ENCODE data around the gene STAT2. TPM values are rescaled to one million over a fixed set of nuclear protein-coding genes. Genes with fewer than 3 reads are reported as not detected.

Gene STAT2
- total RNA-seq (2022; extraction: Qiagen RNA extraction; ENCODE audit: low read depth) = 10.0 to 15.3 TPM (median 14.0 TPM) in 5 replicates

DNA sequence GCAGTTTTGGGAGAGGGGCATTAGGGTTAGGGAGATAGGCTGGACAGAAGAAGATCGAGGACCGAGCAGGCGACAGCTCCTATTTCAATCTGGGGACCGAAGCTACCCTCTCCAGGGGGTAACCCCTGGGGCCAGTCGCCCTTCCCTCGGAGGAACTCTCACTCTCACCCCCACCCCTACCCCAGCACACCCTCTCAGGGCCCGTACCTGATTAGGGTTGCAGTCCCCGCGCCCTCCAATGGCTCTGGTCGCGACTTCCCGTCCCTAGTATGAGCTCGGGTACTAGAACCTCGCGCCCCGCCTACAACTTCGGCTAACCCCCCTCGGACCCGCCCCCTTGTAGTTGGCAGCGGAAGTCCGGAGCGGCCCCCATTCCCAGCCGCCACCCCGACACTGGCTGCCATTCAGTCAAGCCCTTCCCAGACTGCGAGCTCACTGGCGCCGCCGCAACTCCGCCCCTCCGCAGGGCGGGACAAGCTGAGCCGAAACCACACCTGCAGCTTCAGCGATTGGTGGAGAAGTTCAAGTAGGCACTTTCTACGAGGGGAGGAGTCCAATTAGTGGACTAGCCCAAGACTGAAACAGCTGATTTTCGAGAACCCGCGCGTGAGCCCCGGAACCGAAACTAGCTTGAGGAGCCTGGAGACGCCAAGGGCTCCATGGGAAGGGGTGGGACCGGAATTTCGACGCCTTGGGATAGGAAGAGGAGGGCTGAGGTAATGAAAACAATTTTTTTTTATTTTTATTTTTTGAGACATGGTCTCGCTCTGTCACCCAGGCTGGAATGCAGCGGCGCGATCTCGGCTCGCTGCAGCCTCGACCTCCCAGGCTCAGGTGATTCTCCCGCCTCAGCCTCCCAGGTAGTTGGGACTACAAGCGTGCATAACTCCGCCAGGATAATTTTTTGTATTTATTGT is at the start of gene STAT2:
TSS of gene STAT2 (minus strand) at position 257 of the 917 bp plus-strand sequence. CDS start 3,536 bp downstream, outside the sequence.

DNA sequence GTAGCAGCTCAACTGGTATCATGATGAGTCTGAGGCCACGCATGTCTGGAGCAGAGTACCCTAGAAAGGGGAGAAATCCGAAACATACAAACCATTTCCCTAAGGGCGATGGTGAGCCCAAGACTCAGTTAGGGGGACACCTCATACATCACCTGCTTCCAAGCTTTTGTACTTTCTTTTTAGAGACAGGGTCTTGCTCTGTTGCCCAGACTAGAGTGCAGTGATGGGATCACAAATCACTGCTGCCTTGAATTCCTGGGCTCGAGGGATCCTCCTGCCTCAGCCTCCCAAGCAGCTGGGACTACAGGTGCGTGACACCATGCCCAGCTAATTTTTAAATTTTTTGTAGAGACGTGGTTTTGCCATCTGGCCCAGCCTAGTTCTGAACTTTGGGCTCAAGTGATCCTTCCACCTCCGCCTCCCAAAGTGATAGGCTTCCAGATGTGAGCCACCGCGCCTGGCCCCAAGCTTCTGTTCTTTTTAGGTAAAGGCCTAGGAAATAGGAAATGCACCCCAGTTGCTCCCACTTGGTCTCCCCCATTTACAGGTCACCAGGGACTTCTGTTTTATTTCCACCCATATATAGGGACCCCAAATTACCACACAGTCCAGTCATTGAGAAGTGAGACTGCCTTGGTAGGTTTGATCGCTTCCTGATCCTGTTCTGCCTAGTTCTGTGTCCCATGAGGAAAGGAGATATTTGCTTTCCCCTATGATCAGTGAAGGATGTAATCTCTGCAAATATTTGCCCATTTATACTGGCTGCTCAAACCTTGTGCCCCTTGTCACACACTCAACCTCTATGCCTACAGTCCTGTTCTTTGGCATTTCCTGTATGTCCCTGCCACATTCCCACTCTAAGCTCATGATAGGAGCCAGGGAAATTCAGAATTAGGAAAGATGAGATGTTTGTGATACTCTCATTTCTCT is 2.5 kb upstream of the STAT2 start, which contains the start of gene APOF:
TSS of gene APOF (minus strand) at position 728 of the 930 bp plus-strand sequence. CDS start at position 616, 112 bp downstream.

DNA sequence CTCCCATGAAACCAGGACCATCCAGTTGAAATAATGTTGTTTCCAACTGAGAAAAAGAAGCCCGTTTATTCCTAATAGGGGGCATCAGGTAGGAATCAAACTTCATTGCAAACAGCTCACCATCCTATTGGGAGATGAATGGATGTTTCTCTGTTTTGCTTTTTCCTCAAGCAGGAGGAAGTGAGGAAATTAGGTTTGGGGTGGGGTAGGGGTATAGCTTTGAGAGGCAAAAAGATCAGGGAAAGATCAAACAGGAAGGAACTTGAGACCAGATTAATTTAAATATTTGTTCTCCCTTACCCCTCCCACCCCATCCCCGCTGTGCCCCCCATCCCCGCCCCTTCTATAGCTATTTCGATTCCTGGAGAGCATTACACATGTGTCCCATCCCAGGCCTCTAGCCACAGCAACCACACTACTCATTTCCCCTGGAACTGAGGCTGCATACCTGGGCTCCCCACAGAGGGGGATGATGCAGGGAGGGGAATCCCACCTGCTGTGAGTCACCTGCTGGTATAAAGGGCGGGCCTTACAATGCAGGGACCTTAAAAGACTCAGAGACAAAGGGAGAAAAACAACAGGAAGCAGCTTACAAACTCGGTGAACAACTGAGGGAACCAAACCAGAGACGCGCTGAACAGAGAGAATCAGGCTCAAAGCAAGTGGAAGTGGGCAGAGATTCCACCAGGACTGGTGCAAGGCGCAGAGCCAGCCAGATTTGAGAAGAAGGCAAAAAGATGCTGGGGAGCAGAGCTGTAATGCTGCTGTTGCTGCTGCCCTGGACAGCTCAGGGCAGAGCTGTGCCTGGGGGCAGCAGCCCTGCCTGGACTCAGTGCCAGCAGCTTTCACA is 21.4 kb downstream of the STAT2 start, which contains the start of gene IL23A:
TSS of gene IL23A (plus strand) at position 577 of the 850 bp plus-strand sequence. CDS start at position 738, 161 bp downstream.

DNA sequence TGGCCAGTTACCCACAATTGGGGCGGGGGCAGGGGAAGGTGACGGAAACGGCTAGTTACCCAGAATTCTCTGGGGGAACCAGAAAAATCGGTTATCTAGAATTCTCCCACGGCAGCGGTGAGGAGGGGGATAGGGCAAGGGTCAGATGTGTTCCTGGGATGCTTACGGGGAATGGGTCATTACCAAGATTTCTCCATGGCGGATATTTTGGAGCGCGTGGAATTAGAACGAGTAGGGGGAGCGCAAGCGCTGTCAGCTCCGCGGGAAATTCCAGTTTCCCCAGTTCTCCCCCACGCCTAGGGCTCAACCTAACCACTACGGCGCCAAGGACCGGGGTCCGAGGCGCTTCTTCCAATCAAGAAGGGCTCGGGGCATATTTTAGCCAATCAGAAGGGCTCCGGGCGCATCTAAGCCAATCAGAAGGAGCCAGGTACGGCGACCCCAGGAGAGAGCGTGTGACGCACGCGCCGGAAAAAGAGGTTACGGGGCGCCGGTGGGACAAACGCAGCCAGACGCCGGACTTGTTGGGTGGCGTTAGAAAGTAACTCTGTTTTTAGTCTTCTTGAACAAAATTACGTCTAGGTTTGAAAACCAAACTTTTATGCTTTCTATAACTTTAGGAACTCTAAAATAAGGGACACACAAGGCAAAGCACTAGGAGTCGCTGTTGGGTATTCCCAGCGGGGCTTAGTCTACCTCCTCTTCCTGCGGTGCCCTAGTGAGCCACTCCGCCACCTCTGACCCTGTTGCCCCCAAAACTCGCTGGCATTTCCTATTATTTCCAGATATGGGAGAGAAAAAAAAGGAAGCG is 26.0 kb downstream of the STAT2 start, which contains the start of gene PAN2:
TSS of gene PAN2 (minus strand) at position 322 of the 811 bp plus-strand sequence. CDS start 906 bp downstream, outside the sequence.

DNA sequence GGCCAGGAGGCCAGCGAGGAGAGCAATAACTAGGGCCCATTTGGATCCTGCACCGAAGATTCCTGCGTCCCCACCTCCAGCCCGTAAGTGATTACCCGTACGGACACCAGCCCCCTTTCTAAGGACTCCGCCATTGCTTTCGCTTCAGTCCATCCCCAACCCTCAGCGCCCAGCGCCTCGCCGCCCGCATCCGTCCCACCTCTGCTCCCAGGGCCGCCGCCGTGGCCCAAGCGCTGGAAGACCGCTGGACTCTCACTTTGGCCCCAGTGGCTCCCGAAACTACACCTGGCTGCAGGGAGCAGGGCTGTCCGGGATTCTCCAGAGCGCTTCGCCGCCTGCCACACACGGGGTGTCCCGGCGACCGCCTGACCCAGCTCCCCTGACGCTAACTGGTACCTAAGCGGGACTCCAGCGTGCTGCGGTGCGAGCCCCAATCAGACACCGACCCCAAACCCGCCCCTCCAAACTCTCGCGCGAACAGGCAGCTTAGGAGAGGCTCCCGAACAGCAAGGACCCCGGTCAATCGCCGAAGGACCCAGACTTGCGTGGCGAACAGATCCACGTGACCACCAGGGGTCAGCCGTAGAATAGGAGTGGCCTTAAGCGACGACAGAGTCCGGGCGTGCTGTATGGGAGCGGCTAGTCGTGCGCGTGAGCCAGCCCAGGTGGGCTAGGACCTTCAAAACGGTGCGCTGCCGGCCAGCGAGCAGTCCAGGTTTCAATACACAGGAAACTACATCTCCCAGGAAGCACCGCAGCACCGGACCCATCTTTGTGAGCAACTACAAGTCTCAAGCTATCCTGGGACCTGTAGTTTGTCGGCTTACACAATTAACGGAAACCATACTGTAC is 44.1 kb downstream of the STAT2 start, which contains the start of gene CNPY2:
TSS of gene CNPY2 (minus strand) at position 367 of the 852 bp plus-strand sequence. CDS start 771 bp downstream, outside the sequence.

DNA sequence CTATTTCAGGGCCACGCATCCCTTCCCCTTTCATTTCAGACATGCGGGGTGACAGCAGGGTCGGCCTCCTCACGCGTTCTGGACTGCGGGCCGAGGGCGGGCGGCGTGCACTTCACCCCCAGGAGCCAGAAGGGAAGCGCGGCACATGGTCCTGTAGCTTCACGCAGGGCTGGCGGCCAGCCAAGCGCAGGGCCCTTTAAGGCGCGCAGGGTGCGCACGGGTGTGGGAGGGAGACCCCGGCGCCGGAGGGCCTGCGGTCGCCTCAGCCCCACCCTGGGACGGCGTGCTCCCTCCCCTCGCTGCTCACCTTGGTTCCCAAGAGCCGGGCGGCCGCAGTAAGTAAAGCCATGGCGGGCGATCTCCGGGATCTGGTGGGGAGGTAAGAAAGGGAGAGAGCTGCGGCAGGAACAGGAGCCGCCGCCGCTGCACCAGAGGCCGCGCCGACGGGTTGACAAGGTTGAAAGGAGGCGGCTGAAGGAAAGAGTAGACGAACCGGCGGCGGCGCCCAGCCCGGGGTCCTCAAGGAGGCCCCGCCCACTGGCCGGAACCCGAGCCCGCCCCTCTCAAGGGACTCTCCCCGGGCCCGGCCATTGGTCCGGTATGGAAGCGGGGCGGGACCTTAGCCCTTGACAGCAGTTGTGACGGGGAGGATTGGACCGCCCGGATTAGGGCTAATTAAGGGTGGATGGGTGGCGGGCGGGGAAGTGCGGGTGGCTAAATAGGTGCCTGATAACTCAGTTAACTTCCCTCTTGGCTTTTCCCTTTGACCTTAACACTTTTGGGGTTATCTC is 59.9 kb downstream of the STAT2 start, which contains the start of gene CS:
TSS of gene CS (minus strand) at position 478 of the 791 bp plus-strand sequence. CDS start at position 349, 129 bp downstream.

Other genes starting within 250 kb of the STAT2 start
- gene RPL41, start 243.5 kb downstream of the STAT2 start, total RNA-seq (2022; extraction: Qiagen RNA extraction; ENCODE audit: low read depth) = 5,029 to 5,699 TPM (median 5,618 TPM) in 5 replicates
- 2.4 to 3.5 TPM (median 2.9 TPM) in 5 replicates for gene ZC3H10, start 241.8 kb downstream of the STAT2 start, total RNA-seq (2022; extraction: Qiagen RNA extraction; ENCODE audit: low read depth)
- gene ESYT1, start 231.8 kb downstream of the STAT2 start, total RNA-seq (2022; extraction: Qiagen RNA extraction; ENCODE audit: low read depth) = 66.7 to 76.5 TPM (median 73.7 TPM) in 5 replicates
- gene MYL6B, start 207.5 kb downstream of the STAT2 start, total RNA-seq (2022; extraction: Qiagen RNA extraction; ENCODE audit: low read depth) = 75.2 to 83.1 TPM (median 78.1 TPM) in 5 replicates
- 1,968 to 3,082 TPM (median 2,070 TPM) in 5 replicates for gene MYL6, start 201.7 kb downstream of the STAT2 start, total RNA-seq (2022; extraction: Qiagen RNA extraction; ENCODE audit: low read depth)
- 31.4 to 42.9 TPM (median 38.9 TPM) in 5 replicates for gene SMARCC2, start 170.6 kb downstream of the STAT2 start, total RNA-seq (2022; extraction: Qiagen RNA extraction; ENCODE audit: low read depth)
- gene RNF41, start 138.2 kb downstream of the STAT2 start, total RNA-seq (2022; extraction: Qiagen RNA extraction; ENCODE audit: low read depth) = 22.1 to 26.5 TPM (median 25.7 TPM) in 5 replicates
- gene NABP2, start 135.8 kb downstream of the STAT2 start, total RNA-seq (2022; extraction: Qiagen RNA extraction; ENCODE audit: low read depth) = 61.7 to 64.4 TPM (median 62.6 TPM) in 5 replicates
- gene SLC39A5, start 130.1 kb downstream of the STAT2 start, total RNA-seq (2022; extraction: Qiagen RNA extraction; ENCODE audit: low read depth) = 0.14 TPM in 1 of 5 replicates, not detected in the others
- gene ANKRD52, start 101.7 kb downstream of the STAT2 start, total RNA-seq (2022; extraction: Qiagen RNA extraction; ENCODE audit: low read depth) = 41.6 to 52.3 TPM (median 47.6 TPM) in 5 replicates
- 18.9 to 20.5 TPM (median 19.7 TPM) in 5 replicates for gene COQ10A, start 93.2 kb downstream of the STAT2 start, total RNA-seq (2022; extraction: Qiagen RNA extraction; ENCODE audit: low read depth)
- gene CS, start 59.8 kb downstream of the STAT2 start, total RNA-seq (2022; extraction: Qiagen RNA extraction; ENCODE audit: low read depth) = 157 to 191 TPM (median 164 TPM) in 5 replicates
- 115 to 154 TPM (median 150 TPM) in 5 replicates for gene CNPY2, start 44.1 kb downstream of the STAT2 start, total RNA-seq (2022; extraction: Qiagen RNA extraction; ENCODE audit: low read depth)
- 13.4 to 17.8 TPM (median 16.8 TPM) in 5 replicates for gene PAN2, start 26.1 kb downstream of the STAT2 start, total RNA-seq (2022; extraction: Qiagen RNA extraction; ENCODE audit: low read depth)
- 0.32 to 0.84 TPM (median 0.50 TPM) in 5 replicates for gene IL23A, start 21.2 kb downstream of the STAT2 start, total RNA-seq (2022; extraction: Qiagen RNA extraction; ENCODE audit: low read depth)
- gene APOF, start 2.8 kb upstream of the STAT2 start, total RNA-seq (2022; extraction: Qiagen RNA extraction; ENCODE audit: low read depth) = not detected in 5 replicates
- 35.0 to 42.2 TPM (median 41.8 TPM) in 5 replicates for gene TIMELESS, start 89.3 kb upstream of the STAT2 start, total RNA-seq (2022; extraction: Qiagen RNA extraction; ENCODE audit: low read depth)
- 0.15 to 0.30 TPM in 2 of 5 replicates, not detected in the others for gene MIP, start 94.5 kb upstream of the STAT2 start, total RNA-seq (2022; extraction: Qiagen RNA extraction; ENCODE audit: low read depth)
- 1.9 to 2.0 TPM (median 2.0 TPM) in 5 replicates for gene SPRYD4, start 108.5 kb upstream of the STAT2 start, total RNA-seq (2022; extraction: Qiagen RNA extraction; ENCODE audit: low read depth)
- gene GLS2, start 128.1 kb upstream of the STAT2 start, total RNA-seq (2022; extraction: Qiagen RNA extraction; ENCODE audit: low read depth) = 0.07 to 0.26 TPM (median 0.22 TPM) in 4 of 5 replicates, not detected in the other
- 13.4 to 28.7 TPM (median 17.0 TPM) in 5 replicates for gene RBMS2, start 161.7 kb upstream of the STAT2 start, total RNA-seq (2022; extraction: Qiagen RNA extraction; ENCODE audit: low read depth)